C4-2B (cell line): ENCODE measurements around the gene KYNU.

Source experiments
- CTCF ChIP-seq: fragments of 450-650 bp; conservative IDR thresholded peaks from 2 replicates; pipeline ENCODE4 v1.5.1; 2017; ENCODE audit warnings: mild to moderate bottlenecking
- ZFX ChIP-seq: fragments of 450-650 bp; IDR thresholded peaks from 2 replicates; pipeline ENCODE4 v1.6.1; 2017

- TF ChIP-seq CTCF (peak; percentile 37), ZFX (no peak)
Measured at GRCh38 chr2:142981069-142981378, 103.6 kb downstream of the KYNU start.
